Hippocampal formation (tissue), 2 donors: ENCODE measurements around the gene LDLR.
"Not testable (repeated sequence)": the region's sequence is repeated elsewhere in the genome, so short reads cannot be mapped to it uniquely, and the experiment has no call there.

Experiments
- DNase-seq, 2 donors: peaks; one replicate each; lab custom pipeline; 2025; lab: John Stamatoyannopoulos, UW

The LDLR gene

GRCh38 chr19:11174336-11174735, 85.1 kb downstream of the LDLR start:
- DNase-seq, result no peak

DNA sequence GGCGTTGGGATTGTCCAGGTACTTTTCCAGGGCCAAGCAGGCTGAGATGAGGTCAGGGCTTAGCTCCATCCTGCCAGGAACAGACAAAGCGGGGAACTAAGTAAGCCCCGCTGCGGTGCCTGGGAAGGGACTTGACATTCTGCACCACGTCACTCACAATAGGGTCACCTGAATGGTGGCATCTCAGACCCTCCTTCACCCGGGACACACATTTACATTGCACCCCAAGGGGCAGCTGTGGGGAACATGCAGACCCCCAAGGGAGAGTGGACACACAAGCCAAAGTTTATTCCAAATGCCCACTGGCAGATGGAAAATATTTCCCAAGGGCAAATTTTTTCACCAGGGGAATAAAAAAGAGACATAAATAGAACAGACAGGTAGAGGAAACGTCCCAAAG, 86.7 kb downstream of the LDLR start:
- DNase-seq, result no peak

DNA sequence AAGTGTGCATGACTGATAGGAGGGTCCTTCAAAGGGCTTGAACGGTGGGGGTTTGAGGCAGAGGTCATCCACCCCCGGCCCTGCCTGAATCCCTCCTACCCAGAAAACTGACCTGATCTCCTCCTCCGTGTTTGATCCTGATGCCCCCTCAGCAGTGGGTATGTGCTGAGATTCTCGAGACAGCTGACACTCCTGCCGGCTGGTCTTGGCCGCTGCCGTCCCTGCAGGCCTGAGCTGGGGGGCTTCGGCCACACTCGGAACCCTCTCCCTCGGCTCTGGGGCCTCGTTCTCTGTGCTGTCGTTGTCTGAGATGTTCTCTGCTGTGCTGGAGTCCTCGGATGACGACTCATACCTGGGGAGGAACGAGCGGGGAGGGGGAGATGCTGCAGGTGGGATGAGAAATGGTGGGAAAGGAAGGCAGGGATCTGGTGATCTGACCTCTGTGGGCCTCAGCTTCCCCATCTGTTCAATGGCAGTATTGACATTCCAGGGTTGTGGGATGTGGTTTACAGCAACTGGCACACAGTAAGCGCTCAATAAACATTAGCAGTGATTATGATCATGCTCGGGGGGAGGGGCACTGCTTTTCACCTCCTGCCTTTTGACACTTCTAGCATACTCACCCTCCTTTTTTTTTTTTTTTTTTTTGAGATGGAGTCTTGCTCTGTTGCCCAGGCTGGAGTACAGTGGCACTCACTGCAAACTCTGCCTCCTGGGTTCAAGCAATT, 87.4 kb downstream of the LDLR start:
- no peak for DNase-seq

- no peak for DNase-seq
Measured at GRCh38 chr19:11177592-11177991, 88.3 kb downstream of the LDLR start.

DNA sequence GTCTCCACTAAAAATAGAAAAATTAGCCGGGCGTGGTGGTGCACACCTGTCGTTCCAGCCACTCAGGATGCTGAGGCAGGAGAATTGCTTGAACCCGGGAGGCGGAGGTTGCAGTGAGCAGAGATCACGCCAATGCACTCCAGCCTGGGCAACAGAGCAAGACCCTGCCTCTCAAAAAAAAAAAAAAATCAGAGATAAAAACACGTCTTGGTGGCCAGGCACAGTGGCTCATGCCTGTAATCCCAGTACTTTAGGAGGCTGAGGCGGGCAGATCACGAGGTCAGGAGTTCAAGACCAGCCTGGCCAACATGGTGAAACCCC, 89.8 kb downstream of the LDLR start:
- DNase-seq, result not testable (repeated sequence)

GRCh38 chr19:11179716-11180297, 90.5 kb downstream of the LDLR start:
- no peak for DNase-seq

DNA sequence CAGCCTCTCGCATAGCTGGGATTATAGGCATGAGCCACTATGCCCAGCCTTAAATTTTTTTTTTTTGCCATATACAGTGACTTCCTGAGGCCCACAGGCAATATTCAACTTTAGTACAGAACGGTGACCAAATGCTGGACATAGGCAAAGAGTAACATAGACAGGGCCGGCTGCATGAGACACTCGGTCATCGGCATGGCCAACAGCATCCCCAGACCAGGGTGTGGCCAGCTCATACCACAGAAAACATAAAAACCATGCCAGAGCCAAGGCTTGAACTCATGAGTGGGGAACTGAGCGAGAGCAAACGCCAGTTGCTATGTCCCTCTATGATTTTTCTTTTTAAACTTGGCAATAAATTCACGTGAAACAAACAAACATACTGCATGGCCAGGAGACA, 91.1 kb downstream of the LDLR start:
- DNase-seq, result no peak

GRCh38 chr19:11180975-11181374, 91.7 kb downstream of the LDLR start:
- not testable (repeated sequence) for DNase-seq

DNA sequence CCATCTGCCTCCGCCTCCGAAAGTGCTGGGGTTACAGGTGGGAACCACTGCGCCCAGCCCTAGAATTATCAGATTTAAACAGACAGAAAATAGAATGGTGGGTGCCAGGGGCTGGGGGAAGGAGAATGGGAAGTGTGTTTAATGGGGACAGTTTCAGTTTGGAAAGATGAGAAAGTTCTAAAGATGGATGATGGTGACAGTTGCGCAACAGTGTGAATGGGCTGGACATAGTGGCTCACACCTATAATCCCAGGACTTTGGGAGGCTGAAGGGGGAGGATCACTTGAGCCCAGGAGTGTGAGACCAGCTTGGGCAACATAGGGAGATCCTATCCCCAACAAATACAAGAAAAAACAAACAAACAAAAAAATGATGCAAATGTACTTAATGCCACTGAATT, 92.2 kb downstream of the LDLR start:
- DNase-seq, result no peak
